GM13977 (cell line): ENCODE results near the gene TOMT.

Experiments used
- DNase-seq: peaks from one replicate; pipeline ENCODE4 v3.0.0; 2012; ENCODE audit warnings: low spot score
- in situ Hi-C: fragments of 300-500 bp; cut with MboI; formaldehyde crosslinking; loops from one replicate; pipeline ENCODE4 v1.12.0; 2022; ENCODE audit warnings: low sequenced_read_pairs, low pct_unique_long_range_greater_than_20kb, mixed read lengths, inconsistent platforms; ENCODE audit not compliant: unreplicated experiment
- TF ChIP-seq, protein P1 (sequence below): IDR thresholded peaks from 2 replicates; pipeline ENCODE4 v1.5.1; 2012; ENCODE audit warnings: mild to moderate bottlenecking, control low read depth; ENCODE audit not compliant: insufficient read depth; ENCODE audit errors: extremely low read depth, missing control alignments

The TOMT gene, protein sequence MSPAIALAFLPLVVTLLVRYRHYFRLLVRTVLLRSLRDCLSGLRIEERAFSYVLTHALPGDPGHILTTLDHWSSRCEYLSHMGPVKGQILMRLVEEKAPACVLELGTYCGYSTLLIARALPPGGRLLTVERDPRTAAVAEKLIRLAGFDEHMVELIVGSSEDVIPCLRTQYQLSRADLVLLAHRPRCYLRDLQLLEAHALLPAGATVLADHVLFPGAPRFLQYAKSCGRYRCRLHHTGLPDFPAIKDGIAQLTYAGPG

GRCh38 chr11:72105888-72106287 is at the start of gene TOMT:
Gene TOMT, plus strand, starts transcription at chr11:72105924. Its CDS starts 28 bp downstream, at chr11:72105952.
- TF ChIP-seq, protein P1, sequence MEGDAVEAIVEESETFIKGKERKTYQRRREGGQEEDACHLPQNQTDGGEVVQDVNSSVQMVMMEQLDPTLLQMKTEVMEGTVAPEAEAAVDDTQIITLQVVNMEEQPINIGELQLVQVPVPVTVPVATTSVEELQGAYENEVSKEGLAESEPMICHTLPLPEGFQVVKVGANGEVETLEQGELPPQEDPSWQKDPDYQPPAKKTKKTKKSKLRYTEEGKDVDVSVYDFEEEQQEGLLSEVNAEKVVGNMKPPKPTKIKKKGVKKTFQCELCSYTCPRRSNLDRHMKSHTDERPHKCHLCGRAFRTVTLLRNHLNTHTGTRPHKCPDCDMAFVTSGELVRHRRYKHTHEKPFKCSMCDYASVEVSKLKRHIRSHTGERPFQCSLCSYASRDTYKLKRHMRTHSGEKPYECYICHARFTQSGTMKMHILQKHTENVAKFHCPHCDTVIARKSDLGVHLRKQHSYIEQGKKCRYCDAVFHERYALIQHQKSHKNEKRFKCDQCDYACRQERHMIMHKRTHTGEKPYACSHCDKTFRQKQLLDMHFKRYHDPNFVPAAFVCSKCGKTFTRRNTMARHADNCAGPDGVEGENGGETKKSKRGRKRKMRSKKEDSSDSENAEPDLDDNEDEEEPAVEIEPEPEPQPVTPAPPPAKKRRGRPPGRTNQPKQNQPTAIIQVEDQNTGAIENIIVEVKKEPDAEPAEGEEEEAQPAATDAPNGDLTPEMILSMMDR, result no peak
- no peak for DNase-seq
- in situ Hi-C loops, result no loop called here

GRCh38 chr11:72058416-72059034 is 47.2 kb upstream of the TOMT start:
- no peak for DNase-seq
- TF ChIP-seq, protein P1, result no peak
- in situ Hi-C loops, result no loop called here

DNA sequence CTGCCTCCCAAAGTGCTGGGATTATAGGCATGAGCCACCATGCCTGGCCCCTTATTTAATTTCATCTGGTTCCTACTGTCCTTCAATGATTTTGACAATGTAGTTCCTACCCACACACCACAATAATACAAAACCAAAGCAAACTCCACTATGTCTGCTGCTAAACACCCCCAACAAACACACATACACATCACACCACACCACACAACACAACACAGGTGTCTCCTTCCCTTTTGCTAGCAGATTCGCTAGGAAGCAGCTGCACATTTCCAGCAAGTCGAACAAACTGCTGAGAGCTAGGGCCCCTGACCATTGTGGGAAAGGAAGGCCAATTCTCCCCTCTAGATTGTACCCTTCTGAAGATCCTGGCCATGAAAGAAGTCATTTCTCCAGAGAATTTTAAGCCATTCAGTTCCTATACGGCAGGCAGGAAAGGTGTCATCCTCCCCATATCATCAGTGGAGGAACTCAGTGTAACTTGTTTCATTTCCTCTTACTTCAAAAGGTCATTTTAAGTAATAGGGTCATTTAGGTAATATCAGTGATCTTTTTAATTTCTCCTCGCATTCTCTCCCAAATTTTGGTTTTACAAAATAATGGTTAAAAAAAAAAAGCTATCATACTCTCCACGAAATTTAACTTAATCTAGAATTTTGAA is 43.9 kb upstream of the TOMT start:
- TF ChIP-seq, protein P1, result no peak
- in situ Hi-C loops, result no loop called here
- no peak for DNase-seq

DNA sequence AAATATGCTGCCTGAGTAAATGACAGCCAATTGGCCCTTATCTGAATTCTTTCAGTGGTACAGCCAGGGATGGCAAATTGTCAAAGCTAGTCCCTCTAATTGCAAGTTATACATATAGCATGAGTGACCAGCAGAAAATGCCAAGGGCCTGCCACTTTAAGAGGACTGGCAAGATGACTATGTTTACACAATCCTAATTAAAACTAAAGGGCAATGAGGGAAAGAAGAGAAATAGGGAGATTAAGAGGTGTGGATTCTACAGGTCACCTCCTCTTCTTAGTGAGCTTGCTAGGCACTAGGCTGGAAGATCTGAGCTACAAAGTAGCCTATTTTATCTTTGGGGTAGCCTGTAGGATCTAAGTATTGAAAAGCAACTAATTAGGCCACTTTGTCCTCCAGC is 38.9 kb upstream of the TOMT start:
- in situ Hi-C loops, result no loop called here
- TF ChIP-seq, protein P1, result no peak
- DNase-seq, result no peak

- in situ Hi-C loops, result no loop called here
- TF ChIP-seq, protein P1, result no peak
- no peak for DNase-seq
Measured at GRCh38 chr11:72067266-72067665, 38.5 kb upstream of the TOMT start.

GRCh38 chr11:72067676-72068075 is 38.0 kb upstream of the TOMT start:
- no peak for DNase-seq
- TF ChIP-seq, protein P1, result no peak
- in situ Hi-C loops, result no loop called here
